ENCODE measurements around the gene C1orf122.

- TF ChIP-seq CTCF (IDR thresholded peaks at IDR 0.05), result no peak
- TF ChIP-seq POLR2A (IDR thresholded peaks at IDR 0.05), result no peak
These were observed 34.1 kb downstream of the C1orf122 start for GRCh38 chr1:37841652-37842051.
